ENCODE measurements around the gene DRGX.

DRGX gene

DNA sequence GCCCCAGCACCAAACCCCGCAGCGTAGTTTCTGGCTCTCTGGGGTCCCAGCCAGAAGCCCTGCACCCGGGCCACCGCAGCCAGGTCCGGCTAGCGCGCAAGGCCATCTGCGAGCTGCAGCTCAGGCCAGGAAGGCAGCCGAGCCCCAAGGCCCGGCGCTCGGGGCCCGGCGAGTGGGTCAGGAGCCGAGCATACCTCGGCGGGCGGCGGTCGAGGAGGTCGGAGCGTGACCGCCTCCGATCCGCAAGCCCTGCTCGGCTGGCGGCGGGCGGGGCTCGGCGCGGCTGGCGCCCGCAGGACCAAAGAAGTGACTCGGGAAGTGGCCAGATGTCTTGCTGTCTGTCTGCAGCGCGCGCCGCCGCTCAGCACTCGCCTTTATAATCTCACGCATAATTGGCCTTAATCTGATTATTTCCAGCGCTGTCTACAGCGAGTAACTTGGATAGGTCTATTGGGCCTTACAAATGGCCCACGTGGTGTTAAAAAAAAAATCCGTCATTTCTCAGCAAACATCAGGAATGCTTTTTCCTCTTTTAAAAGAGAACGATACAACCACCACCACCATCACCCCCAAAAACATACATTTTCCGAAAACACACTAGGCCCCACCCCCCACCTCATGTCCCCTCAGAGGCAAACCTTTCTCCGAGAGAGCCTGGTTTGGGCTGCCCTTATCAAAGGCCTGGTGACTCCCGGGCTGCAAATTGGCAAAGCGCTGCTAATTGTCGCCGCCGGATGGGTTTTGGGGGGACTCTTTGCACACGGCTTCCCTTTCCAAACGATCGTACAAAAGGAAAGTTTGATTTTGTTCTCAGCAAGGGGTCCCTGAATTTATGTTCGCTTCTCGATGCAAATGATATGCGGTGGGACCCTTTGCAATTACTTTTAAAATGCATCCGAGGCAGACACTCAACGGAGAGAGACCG, at the start of gene DRGX:
DRGX (minus strand) TSS at position 349 of the 925 bp plus-strand sequence. CDS start 649 bp downstream, outside the sequence.
- no peak for DNase-seq (ENCODE audit: low read depth, low spot score)
- no peak within 1 kb of the TSS for H3K4me3 ChIP-seq (ENCODE audit: low read depth, low read length)
- ChIA-PET POLR2A (no interaction called here), CTCF (interaction anchor here (1.9 kb wide), 1 partner anchor 12 kb away, joined by 4 read pairs; no protein-coding TSS in a partner anchor)
- TF ChIP-seq, protein P1, sequence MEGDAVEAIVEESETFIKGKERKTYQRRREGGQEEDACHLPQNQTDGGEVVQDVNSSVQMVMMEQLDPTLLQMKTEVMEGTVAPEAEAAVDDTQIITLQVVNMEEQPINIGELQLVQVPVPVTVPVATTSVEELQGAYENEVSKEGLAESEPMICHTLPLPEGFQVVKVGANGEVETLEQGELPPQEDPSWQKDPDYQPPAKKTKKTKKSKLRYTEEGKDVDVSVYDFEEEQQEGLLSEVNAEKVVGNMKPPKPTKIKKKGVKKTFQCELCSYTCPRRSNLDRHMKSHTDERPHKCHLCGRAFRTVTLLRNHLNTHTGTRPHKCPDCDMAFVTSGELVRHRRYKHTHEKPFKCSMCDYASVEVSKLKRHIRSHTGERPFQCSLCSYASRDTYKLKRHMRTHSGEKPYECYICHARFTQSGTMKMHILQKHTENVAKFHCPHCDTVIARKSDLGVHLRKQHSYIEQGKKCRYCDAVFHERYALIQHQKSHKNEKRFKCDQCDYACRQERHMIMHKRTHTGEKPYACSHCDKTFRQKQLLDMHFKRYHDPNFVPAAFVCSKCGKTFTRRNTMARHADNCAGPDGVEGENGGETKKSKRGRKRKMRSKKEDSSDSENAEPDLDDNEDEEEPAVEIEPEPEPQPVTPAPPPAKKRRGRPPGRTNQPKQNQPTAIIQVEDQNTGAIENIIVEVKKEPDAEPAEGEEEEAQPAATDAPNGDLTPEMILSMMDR (IDR thresholded peaks at IDR 0.05; ENCODE audit: insufficient read depth, low read length, missing control alignments): no peak

DNA sequence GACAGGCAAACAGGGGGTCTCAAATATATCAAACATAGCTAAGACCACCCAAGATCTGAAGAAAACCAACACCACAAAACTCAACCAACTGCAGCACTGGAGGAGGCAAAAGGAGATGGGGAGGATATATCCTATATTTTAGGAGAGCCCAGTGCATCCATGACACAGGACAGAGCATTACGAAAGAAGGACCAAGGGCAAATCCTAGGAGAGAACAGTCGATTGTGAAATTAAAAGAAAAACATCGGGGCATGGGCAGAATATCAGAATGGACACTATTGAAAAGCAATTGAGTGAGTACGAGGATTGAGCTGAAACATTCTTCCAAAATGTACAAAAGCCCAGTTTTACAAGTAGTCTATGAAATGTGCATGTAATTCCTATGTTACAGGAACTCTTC, 48.5 kb upstream of the DRGX start:
- no peak overlapping the region for H3K4me3 ChIP-seq (ENCODE audit: low read depth, low read length)
- ChIA-PET POLR2A (no interaction called here), CTCF (interaction anchor here (1.0 kb wide), 1 partner anchor 10 kb away, joined by 3 read pairs; no protein-coding TSS in a partner anchor)
- DNase-seq (ENCODE audit: low read depth, low spot score): no peak
- TF ChIP-seq, protein P1 (IDR thresholded peaks at IDR 0.05; ENCODE audit: insufficient read depth, low read length, missing control alignments): no peak

DNA sequence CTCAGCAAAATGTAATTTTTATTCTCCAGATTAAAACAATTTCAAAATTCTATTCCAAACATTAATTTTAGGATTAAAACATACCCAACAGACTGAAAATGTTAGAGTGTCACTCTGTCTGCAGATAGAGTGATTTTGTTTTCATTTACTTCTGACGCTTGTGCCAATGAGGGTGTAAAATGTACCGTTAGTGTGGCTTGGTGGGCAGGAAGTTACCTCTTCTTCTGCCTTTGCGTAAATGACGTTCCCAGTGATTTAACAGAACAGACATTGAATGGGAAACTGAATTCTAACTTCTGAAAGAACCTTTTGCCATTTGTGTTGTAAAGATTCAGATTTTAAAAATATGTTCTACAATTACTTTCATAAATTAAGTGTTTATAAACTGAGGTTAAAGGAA, 47.0 kb upstream of the DRGX start:
- ChIA-PET CTCF (no interaction called here), POLR2A (no interaction called here)
- TF ChIP-seq, protein P1 (IDR thresholded peaks at IDR 0.05; ENCODE audit: insufficient read depth, low read length, missing control alignments): no peak
- DNase-seq (ENCODE audit: low read depth, low spot score): no peak
- H3K4me3 ChIP-seq (ENCODE audit: low read depth, low read length): no peak overlapping the region

DNA sequence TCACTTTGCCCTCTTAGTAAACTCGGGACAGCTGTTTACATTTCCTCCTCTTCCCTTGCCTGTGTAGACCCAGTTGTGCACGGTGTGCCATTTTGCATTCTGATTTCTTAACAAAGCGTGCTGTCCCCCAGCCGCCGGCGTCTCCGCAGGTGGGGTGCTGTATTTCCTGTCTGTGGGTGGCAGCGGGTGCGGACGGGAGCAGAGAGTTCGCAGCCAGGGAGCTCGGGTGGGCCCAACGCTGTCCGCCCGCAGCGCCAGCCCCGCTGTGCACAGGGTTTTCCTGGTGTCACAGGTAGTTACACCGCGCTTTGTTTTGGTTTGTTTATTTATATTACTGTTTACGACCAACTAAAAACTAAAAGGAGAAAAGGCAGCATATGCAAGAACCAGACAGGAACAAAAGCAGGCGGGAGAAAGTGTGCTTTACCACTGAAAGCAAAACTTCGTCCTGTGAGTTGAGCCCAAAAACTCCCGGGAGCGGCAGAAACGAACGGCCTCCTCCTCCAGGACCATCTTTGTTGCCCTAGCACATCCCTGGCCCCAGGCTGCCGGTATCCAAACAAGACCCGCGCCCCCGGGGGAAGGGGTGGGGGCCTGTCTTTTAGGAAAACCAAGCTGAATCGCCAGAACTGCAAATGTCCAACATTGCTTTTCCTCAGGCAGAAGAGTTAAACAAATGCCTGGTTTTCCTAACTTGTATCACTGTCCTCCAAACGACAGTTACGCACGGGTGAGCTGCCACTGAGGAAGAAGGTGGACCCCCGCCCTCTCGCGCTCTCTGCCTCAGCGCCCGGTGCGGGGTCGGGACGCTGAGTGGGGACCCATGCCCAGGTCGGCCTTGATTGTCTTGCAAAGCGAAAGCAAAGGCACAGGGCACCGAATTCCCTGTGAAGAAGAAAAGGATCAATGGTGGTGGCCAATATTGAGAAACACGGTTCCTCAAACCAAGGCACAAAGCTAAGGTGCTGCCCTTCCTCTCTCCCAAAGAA, 45.9 kb upstream of the DRGX start:
- CTCF ChIA-PET: no interaction called here
- H3K4me3 ChIP-seq (ENCODE audit: low read depth, low read length): no peak overlapping the region
- no peak for DNase-seq (ENCODE audit: low read depth, low spot score)
- POLR2A ChIA-PET: no interaction called here
- TF ChIP-seq, protein P1 (IDR thresholded peaks at IDR 0.05; ENCODE audit: insufficient read depth, low read length, missing control alignments): no peak

DNA sequence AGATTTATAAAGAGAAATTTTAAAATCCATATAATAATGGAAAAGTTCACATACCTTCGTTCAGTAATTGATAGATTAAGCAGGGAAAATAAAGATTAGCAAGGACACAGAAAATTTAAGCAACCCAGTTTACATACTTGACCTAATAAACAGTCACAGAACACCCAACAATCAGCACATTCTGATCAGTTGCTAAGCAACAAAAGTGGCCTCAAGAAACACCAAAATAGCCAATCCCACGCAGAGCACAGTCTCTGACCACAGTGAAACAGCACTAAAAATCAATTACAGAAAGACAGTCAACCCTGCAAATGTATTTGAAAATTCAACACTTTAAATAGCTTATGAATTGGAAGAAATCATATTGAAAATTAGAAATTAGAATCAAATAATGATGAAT, 39.3 kb upstream of the DRGX start:
- ChIA-PET POLR2A (no interaction called here), CTCF (interaction anchor here (1.2 kb wide), 1 partner anchor 9 kb away, joined by 3 read pairs; no protein-coding TSS in a partner anchor)
- no peak for DNase-seq (ENCODE audit: low read depth, low spot score)

More for the DNA sequence above, 39.3 kb upstream of the DRGX start:
- TF ChIP-seq, protein P1 (IDR thresholded peaks at IDR 0.05; ENCODE audit: insufficient read depth, low read length, missing control alignments): no peak
- no peak overlapping the region for H3K4me3 ChIP-seq (ENCODE audit: low read depth, low read length)
